GM04504 (cell line): ENCODE results near the gene MUC4.
"Not testable (repeated sequence)": the region's sequence is repeated elsewhere in the genome, so short reads cannot be mapped to it uniquely, and the experiment has no call there.

Source experiments
- DNase-seq: peaks from one replicate; pipeline ENCODE4 v3.0.0-alpha.2; 2012; ENCODE audit warnings: low read depth

Gene MUC4

DNA sequence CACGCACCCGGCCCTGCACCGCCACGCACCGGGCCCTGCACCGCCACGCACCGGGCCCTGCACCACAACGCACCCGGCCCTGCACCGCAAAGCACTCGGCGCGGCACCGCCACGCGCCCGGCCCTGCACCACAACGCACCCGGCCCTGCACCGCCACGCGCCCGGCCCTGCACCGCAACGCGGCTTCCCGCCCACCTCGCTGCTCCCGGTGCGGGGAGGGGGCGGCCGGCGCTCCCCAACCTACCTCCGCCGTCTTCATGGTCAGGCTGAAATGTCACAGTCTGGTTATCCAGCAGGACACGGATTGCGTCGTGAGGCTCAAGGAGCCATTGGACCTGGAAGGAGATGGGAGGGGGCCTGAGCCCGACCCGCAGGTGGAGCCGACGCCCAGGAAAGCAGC, 49.1 kb downstream of the MUC4 start:
- DNase-seq = no peak

DNA sequence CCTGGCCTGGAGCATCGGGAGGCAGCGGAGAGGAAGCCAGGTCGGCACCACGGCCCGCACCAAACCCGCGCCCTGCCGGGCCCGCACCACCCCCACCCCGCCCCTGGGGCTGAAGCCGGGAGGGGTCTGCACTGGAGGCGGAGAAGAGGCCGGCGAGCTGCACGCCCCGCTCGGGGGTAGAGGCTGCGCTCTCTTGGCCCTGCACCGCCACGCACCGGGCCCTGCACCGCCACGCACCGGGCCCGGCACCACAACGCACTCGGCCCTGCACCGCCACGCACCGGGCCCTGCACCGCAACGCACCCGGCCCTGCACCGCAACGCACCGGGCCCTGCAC, 49.5 kb downstream of the MUC4 start:
- no peak for DNase-seq

DNA sequence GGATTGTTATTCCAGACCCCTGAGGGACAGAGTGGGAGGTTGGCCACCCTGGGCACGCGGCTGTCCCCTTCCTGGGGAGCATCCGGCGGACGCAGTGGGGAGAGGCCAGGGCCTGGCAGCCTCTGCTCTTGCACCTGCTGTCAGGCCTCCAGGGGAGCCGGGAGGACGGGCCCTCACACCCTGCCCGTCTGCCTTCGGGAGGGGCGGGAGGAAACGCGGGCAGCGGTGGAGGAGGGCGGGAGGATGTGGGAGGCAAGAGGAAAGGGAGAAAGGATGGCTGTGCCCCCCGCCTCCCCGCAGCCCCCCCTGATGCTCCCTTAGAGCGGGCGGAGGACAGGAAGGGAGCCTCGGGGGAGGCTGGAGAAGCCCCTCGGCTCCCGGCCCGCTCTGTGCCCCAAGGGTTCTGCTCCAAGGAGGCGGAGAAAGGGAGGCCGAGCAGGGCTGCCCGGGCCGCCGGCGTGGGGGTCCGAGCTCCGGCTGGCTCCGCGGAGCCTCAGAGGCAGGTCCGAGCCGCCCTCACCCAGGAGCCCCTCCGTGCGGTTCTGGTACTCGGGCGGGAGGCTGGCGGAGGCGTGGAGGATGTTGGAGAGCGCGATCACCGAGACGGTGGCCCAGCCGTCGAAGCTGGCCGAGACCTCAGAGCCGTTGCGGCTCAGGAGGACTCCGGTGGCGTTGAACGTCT, 50.0 kb downstream of the MUC4 start:
- DNase-seq = no peak

DNA sequence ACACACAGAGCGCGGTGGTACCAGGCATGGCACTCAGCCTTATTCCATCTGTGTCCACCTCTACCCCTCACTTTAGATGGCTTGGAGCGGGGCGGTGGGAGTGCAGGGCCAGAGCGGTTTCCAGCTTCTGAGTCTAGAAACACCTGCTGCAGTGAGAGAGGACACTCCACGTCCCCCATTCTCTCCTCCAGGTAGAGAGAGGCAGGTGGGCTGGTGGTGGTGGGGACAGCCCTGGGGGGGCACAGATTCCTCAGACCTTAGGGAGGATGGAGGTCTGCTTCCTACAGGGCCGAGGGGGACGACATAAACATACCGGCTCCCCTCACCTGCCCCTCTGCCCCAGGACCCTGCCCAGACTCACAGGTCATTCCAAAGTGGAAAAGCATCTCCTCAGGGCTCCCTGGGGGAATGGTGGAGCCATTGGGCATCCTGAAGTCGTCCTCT, 50.6 kb downstream of the MUC4 start:
- no peak for DNase-seq

DNA sequence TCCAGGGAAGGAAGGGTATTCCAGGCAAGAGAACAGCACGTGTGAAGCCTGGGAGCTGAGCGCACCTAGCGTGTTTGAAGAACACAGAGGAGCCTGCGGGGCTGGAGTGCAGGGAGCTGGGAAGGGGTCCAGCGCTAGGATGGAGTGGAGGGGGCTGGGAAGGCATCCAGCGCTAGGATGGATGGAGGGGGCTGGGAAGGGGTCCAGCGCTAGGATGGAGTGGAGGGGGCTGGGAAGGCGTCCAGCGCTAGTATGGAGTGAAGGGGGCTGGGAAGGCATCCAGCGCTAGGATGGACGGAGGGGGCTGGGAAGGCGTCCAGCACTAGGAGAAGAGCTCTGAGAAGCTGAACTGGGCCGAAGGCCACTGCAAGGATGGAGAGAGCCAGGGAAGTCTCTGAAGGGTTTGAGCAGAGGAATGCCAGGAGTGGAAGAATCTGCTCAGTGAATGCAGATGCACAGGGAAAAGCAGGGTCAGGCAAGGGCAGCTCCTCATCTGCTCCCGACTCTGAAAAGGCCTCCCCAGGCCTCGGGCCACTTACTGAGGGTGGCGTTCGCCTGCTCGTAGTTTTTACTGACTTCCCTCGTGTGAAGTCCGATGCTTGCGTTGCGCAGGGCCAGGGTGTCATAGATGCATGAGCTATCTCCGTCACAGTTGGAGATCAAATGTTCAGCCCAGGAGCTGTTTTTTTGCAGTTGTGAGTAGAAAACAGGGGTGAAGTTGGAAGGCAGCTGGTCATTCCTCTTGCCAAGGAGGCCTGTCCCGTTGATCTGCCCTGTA, 51.2 kb downstream of the MUC4 start:
- DNase-seq = no peak

DNA sequence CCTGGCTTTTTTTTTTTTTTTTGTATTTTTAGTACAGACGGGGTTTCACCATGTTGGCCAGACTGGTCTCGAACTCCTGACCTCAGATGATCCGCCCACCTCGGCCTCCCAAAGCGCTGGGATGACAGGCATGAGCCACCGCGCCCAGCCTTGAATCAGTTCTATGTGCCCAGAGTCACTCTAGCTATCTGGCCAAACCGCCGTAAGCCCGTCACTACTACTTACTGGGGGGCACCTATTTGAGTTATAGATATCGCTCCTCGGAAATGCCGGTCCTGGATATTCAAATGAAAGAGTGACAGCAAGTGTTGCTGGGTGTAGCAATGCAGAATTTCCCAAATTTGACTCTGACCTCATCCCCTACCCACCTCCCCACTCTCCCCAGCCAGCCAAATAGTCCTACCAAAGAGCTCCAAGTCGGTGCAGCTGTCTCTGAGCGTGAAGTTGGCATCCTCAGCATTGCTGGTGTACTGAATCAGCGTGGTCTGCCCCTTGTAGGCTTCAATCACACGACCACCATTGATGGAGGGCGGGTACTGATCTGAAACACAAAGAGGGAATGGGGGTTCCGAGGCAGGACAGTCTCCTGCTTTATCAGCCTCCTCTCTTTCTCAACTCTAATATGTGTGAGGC, 52.9 kb downstream of the MUC4 start:
- no peak for DNase-seq

DNA sequence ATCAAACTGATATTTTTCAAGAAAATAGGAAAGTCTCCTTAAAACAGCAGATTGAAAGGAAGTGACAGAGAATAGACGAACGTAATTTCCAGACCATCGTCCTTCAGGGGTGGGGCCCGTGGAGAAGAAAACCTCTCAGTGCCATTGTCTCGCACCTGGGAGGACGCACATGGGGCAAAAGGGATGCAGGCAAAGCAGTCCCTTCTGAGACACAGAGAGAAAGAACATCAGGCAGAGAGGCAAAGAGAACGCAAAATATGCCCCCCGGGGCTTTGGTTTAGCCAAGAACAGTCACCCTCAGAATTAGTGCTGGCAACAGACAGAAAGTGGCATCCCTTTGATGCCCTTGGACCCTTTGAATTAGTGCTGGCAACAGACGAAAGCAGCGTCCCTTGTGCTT, 53.9 kb downstream of the MUC4 start:
- DNase-seq = no peak

DNA sequence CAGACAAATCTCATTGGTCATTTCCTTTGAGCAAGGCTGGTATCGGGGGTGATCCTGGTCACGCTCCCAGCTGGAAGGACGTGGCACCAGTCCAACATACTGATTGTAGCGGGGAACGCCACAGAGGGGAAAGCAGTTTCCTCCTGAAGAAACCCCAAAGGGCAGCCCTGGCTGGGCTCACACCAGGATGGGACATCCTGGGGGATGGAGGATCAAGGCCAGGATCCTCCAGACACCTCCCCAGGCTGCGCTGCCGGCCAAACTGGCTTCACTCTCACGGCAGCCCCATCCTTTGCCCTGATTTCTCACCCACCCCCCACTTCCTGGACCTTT, 54.3 kb downstream of the MUC4 start:
- no peak for DNase-seq

DNA sequence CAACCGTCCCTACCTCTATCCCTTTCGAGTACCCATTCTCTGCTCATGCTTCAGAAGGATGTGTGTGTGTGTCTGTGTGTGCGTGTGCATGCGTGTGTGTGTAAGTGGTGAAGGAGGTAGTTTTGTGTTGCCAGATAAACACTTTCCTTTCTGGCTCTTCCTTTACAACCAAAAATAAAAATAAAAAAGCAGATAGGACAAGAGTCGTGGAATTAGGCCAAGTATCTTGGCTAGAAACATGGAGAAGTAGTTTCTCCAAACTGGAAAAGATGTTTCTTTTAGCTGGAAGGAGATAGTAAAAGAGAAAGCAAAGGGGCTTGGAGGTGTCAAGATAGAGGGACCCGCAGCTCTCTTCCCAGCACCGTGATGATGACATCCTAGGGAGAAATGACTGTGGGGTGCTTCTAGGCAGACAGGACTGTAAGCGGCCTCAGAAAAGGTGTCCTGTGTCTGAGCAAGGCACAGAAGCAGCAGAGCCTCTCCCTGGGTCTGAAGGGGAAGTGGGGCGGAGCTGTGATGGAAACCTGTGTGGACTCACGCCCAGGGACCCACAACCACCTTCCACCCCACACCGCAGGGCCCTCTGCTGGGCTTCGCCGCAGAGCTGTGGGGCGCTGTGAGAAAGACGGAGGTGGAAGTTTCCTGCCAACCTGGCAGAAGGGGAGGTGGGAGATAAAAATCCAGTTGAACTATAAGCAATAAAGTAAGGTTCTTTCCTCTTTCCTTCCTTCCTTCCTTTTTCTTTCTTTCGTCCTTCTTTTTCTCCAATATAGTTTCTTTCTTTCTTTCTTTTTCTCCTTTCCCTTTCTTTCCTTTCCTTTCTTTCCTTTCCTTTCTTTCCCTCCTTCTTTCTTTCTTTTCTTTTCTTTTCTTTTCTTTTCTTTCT, 55.7 kb downstream of the MUC4 start:
- no peak for DNase-seq

DNA sequence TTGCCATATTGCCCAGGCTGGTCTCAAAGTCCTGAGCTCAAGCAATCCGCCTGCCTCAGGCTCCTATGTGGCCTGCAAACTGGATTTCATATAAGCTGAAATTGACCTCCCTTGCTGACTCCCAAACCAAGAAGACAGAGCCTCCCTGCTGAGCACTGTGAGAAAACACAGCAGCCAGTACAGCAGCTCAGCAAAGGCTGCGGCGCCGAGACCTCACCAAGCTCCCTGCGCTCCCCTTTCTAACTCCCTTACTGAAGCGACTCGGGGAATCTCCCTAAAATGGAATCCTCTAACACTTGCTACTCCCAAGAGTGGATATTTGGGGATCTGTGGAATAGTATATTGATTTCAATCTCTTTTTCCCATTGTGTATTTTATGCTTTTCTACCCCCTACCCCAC, 56.3 kb downstream of the MUC4 start:
- no peak for DNase-seq

DNA sequence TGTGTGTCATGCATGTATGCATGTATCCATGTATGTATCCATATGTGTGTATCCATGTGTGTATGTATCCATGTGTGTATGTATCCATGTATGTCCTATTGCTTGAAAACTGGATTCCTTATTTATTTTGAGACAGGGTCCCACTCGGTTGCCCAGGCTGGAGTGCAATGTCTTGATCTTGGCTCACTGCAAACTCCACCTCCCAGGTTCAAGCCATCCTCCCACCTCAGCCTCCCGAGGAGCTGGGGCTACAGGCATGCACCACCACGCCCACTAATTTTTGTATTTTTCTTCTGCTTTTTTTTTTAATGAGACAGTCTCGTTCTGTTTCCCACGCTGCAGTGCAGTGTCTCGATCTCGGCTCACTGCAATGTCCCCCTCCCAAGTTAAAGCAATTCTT, 56.8 kb downstream of the MUC4 start:
- no peak for DNase-seq

DNA sequence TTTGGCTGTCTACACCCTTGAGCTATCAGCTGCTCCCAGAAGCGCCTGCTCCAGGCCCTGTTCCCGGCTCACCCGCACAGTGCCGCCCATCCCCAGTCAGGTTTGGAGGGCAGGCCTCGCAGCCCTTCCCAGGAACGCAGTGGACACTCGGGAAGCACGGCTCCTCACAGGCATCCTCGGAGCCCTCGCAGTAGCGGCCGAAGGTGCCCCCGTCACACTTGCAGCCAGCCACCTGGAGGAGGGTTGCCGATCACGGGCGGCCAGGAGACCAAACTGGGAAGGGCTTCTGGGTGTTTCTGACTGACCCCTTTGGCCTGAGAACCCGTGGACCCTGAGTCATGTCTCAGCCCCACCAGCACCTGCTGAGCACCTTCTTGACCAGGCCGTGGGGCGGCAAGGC, 57.6 kb downstream of the MUC4 start:
- DNase-seq = no peak

DNA sequence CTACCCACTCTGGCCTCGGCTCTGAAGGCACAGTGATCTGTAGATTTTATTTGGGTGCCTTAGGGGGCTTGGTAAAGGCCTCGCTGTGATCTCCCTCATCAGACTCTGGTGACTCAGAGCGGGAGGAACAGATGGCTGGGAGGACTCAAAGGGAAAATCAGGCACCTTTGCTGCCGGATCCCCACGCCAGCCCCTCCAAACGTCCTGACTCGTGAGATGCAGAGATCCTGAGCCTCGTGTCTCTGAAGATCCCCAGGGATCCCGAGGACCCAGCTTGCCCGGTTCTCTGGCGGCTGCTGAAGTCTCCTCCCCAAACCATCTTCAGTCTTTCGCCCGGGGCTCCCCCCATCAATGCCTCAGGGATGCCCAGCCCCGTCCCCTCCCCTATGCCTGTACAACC, 58.1 kb downstream of the MUC4 start:
- DNase-seq = no peak

DNA sequence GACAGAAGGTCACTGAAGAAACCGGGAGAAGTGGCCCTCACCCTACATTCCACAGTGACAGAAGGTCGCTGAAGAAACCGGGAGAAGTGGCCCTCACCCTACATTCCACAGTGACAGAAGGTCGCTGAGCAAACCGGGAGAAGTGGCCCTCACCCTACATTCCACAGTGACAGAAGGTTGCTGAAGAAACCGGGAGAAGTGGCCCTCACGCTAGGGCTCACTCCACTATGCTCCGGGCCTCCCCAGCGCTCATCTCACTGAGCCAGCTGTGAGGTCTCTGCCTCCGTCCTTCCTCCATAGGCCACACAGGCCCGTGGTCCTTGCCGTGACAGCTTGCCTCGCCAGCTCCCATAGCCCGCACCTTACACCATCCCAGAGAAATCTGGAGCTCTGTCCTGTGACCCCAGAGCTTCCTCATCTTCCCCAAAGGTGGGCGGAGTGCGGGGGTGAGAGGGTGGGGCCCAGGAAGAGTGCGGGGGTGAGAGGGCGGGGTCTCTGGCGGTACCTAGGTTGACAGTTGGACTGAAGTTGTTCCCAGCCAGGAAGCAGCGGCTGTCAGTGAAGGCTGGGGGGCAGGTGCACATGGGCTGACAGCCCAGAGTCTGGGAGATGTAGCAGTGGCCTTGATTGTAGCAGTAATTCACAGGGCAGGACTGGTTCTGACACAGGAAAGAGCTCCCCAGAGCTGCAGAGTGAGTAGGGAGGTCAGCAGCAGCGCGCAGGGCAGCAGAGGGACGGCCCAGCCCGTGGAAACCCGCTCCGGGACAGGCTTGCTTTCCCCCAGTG, 59.0 kb downstream of the MUC4 start:
- DNase-seq = no peak

DNA sequence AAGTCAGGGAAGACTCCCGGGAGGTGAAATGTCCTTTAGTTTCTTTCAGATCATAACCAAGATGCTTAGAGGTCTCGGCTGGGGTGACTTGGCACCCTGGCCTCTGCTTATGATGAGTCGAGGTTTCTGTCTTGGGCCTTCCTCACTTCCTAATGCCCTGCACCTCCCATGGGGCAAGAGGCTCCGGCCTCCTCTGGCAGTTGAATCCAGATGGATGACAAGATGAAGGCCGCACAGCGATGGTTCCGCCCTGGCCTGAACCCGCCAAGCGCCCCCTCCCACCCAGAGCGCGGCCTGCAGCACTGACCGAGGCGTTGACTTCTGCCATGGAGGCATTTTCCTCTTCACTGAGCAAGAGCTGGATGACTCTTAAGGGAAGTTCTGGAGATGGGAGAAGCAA, 59.7 kb downstream of the MUC4 start:
- DNase-seq = no peak

DNA sequence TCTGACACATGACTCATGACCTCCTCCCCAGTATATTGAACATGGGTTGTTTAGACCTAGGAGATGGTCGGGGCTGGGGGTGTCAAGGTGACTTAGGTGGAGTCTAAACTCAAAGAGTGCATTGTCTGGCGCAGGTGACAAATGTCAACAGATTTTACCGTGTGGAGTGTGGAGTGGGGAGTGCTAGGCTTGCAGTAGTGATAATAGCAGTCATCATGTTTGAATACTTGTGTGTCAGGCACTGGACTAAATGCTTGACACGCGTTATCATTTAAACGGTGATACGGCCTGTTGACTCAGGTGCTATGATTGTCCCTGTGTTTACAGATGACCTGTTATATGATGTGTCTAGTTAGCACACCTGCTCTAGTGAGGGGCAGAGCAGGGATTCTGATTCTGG, 60.2 kb downstream of the MUC4 start:
- no peak for DNase-seq

DNA sequence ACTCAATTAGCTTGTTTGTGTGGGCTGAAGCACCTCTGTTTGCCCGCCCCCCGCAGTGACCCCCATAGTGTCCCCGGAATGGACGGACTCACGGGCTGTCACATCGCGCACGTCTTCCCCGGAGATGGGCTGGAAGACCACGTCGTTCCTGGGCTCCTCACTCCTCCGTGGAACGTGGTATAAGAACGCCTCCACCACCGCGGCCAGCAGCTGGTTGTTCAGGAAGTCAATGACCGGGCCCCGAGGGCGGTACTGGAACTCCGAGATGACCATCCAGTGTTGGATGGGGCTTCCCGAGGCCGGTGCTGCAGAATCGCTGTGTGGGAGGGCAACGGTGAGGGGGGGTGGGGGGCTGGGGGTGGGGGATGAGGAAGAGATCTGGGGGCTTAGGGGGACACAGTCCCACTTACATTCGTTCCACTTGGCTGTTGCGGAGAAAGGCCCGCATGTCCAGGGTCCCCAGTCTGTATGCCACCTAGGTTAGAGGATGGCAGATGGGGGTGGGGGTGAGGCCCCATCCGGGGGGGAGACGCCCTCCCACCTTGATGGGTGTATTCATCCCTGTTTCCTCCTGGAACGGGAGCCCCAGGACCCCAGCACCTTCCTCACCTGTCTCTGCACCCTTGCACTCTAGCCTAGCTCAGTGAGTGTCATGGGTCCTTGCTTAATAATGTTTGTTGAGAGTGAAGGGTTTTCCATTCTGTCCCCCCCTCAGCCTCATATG, 60.8 kb downstream of the MUC4 start:
- DNase-seq = no peak

DNA sequence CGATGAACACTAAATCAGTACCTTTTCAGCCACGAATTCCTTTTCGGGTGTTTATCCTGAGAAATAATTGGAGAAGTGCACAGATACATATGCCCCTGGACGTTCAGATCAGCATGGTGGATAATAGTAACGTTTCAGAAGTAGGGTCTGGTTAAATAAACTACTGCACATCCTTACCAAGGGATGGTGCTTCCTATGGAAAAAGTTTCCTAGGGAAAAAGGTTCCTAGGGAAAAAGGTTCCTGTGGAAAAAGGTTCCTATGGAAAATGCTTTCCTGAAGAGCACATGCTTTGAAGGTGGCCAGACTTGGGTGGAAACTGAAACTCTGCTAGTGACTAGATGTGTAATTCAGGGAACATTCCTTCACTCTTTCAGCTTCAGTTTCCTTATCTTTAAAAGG, 62.6 kb downstream of the MUC4 start:
- DNase-seq = not testable (repeated sequence)

DNA sequence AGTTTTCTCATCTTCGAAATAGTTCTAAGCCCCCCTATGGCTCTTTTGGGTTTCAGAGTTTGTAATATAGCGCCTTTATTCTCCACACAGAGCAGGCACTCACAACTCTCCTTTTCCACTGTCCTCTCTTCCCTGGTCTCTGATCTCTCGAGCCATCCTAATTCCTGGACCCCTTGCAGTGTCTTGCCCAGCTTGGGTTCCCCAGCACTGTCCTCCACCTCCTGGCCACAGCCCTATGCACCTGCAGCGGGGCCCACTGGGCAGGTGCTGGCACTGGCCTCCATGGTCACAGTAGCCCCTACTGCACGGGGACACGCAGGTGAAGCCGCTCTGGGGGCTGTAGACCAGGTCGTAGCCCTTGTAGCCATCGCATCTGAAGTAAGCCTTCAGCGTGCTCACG, 63.1 kb downstream of the MUC4 start:
- no peak for DNase-seq

DNA sequence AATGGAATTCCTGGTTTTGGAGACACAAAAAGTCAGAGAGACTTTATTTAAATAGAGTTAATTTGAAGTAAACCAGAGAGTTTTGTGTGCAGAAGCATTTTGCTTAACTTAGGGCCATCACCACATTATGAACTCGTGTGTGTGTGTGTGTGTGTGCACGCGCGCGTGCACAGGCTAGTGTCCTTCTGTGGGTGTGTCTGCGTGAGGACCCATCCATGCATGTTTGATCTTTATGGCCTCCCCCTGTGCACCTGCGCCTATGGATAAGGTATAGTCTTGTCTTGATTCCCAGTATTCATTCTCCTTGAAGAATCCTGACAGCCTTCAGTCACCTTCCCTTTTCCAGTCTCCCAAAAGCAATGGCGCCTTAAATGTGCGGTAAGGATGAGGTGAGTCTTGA, 65.0 kb downstream of the MUC4 start:
- DNase-seq = no peak

DNA sequence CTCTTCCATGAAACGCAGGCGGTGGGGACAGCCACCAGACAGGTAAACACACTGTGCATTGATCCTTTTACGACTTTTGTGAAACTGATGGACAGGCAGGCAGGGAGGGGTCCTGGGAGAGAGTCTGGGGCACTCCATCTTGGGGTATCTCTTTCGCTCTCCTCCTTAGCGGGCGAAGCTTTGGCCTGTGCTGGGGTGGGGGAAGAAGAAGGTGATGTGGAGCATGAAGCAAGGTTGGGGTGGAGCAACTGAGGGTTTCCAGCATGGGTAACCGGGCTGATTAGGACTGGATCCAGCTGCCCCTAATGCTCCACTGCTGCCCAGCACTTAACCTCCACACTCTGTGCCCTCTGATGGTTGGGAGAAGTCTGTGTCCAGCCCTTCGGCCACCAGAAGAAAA, 65.4 kb downstream of the MUC4 start:
- DNase-seq = no peak
